Gastrocnemius medialis (tissue), 4 donors: ENCODE results near the gene GGA2.

ENCODE experiments used
- POLR2A ChIP-seq, 2 donors: fragments of 450-650 bp; IDR thresholded peaks; one replicate each; pipeline ENCODE4 v1.6.1; 2017; ENCODE audit warnings: antibody characterized with exemption in 2 of 2, mild to moderate bottlenecking in 2 of 2, moderate library complexity in 2 of 2
- TF ChIP-seq, protein P1 (sequence below), 5 experiments: fragments of 450-650 bp in 3 of 5; fragments of 200-600 bp in 2 of 5; sonication (generic) in 2 of 5; IDR thresholded peaks in 4 of 5; conservative IDR thresholded peaks in 1 of 5; 1 replicate in 4 of 5; 2 replicates in 1 of 5; pipeline ENCODE4 v1.5.1; 2016 to 2019; ENCODE audit warnings: antibody characterized with exemption in 5 of 5, mild to moderate bottlenecking in 3 of 5, moderate library complexity in 3 of 5

DNA sequence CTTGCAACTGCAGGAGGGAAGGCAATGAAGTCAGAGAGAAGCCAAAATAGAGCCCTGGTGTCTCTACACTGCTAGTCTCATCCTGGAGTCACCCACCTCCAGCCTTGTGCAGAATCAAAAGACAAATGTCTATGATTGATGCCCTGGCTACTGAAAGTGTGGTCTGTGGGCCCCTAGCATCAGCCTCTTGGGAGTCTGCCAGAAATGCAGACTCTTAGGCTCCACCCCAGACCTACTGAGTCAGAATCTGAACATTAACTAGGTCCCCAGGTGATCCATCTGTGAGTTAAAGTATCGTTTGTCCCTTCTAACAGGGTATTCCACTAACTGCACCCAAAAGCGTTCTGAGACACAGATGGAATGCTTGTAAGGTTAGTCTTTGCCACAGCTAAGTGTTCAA, 25.6 kb upstream of the GGA2 start:
- TF ChIP-seq, protein P1, sequence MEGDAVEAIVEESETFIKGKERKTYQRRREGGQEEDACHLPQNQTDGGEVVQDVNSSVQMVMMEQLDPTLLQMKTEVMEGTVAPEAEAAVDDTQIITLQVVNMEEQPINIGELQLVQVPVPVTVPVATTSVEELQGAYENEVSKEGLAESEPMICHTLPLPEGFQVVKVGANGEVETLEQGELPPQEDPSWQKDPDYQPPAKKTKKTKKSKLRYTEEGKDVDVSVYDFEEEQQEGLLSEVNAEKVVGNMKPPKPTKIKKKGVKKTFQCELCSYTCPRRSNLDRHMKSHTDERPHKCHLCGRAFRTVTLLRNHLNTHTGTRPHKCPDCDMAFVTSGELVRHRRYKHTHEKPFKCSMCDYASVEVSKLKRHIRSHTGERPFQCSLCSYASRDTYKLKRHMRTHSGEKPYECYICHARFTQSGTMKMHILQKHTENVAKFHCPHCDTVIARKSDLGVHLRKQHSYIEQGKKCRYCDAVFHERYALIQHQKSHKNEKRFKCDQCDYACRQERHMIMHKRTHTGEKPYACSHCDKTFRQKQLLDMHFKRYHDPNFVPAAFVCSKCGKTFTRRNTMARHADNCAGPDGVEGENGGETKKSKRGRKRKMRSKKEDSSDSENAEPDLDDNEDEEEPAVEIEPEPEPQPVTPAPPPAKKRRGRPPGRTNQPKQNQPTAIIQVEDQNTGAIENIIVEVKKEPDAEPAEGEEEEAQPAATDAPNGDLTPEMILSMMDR (IDR thresholded peaks at IDR 0.05 in 4 of 5, conservative IDR thresholded peaks at IDR 0.05 in 1 of 5), result no peak
- no peak for TF ChIP-seq POLR2A (IDR thresholded peaks at IDR 0.05)
